Measurements from ENCODE around the gene ZNF787. TPM values are rescaled to one million over a fixed set of nuclear protein-coding genes. Genes with fewer than 3 reads are reported as not detected.
A peak's percentile ranks its signal among the peaks of the same experiment; 100 is the strongest.
"Not testable (repeated sequence)": the region's sequence is repeated elsewhere in the genome, so short reads cannot be mapped to it uniquely, and the experiment has no call there.

The ZNF787 gene
- total RNA-seq, 1 donor from 2014 or later: 35.3 TPM

DNA sequence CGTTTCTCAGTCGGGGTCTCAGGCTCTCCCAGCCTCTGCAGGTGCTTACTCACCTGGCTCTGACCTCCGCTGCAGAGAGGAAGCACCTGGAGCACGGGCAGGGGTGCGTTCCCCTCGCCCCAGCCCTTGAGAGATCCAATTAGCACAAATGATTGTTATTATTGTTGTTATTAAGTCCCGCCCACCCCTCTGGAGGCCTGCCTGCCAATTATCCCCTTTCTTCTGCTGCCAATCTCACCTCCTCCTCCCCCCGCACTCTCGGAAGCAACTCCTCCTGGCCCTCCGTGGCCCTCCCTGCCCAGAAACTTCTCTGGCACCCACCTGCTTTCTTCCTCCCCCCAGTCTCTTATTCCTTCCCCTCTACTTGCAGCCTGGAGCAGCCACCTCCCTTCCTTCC lies 8.8 kb downstream of the ZNF787 start:
- ATAC-seq (no peak), DNase-seq (ENCODE audit: missing footprints) (no peak)
- intact Hi-C loops (cut with DNase I): no loop called here

DNA sequence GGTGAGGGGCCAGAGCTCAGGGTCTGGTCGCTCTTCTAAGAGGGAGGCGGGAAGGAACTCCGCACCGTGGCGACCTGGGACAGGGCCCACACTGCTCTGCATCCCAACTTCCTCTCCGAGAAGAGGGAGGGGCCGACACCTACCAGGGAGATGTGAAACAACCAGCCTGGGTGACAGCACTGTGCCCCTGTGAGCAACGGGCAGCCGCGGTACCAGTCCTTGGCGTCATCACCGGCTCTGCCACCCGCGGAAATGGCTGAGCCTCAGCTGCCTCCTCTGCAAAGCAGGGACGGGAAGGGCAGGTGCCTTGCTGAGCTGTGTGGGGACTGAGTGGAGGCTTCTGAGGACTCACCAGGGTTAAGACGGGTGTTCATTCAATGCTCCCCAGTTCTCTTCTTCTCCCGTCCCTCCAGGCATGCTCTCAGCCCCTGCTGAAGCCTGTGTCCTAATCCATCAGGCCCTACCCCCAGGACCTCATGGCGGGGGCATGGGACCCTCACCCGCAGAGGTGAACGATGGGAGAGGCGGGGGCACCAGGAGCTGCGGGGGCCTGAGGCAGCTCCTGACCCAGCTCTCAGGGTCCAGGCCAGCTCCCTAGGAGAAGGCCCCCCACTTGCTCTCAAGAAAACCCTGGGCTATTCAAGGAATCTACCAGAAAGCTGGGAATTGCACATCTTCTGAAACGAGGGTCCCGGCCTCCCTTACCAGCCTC lies 9.3 kb downstream of the ZNF787 start:
- peak; percentile 88 for DNase-seq (ENCODE audit: missing footprints)
- peak; percentile 61 for ATAC-seq
- intact Hi-C loops (cut with DNase I): loop anchor here (1.0 kb wide), 1 partner anchor 9 kb away; no protein-coding TSS in a partner anchor

GRCh38 chr19:56110515-56111448 lies 10.3 kb downstream of the ZNF787 start:
- DNase-seq (ENCODE audit: missing footprints) (peak; percentile 76), ATAC-seq (peak; percentile 81)
- intact Hi-C loops (cut with DNase I): loop anchor here (1.0 kb wide), 1 partner anchor 10 kb away; no protein-coding TSS in a partner anchor

DNA sequence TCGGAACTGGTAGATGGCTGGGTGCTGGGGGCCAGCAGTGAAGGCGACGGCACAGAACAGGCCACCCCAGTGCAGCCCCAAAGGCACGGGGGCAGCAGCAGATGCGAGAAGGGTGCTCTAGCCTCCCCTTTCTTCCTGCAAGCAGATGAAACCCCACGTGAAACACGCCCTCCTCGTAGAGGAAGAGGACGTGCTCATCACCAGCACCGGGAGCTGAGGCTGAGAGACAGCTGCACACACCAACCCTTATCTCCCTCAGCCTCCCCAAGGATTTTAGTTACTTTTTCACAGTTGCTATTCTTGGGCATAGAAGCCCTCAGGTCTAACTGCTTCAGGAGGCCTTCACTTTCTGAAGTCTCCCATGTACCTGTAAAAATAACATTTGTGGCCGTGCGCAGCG lies 11.9 kb downstream of the ZNF787 start:
- ATAC-seq (no peak), DNase-seq (ENCODE audit: missing footprints) (no peak)
- intact Hi-C loops (cut with DNase I): no loop called here

DNA sequence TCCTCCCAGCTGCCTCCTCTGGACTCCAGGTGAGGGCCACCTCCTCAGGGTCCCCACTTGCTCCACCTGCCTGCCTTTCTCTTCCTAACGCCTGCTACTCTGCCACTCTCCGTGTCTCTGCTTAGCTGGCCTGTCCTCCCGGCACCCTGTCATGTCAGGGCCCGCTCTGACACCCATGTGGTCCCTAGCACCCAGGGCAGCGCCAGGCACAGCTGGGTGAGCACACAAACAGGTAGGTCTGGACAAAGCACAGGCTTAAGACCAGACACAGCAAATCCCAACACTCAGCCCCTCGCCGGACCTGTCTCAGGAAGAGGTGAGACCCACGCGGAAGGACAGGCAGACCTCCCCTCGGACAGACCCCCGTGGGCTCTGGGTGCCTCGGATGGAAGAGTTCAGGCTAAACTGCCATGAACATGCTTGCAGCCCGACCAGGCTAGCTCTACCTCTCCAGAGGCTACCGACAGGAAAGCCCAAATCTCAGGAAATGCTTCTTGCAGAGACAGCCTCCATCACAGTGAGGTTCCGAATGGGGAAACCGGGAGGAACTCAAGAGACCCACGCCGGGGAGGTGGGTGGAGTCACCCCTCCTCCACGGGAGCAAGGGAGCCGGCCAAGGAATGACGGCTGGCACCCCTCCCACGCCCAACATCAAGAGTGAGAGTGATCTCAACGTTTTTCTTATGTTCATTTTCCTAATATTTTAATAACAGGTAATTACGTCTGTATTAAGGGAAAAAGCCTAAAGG lies 12.5 kb downstream of the ZNF787 start:
- intact Hi-C loops (cut with DNase I): loop anchor here (1.0 kb wide), 1 partner anchor 13 kb away; the partner anchor contains the start of gene ZNF787
- ATAC-seq (peak; percentile 33), DNase-seq (ENCODE audit: missing footprints) (peak; percentile 78)

GRCh38 chr19:56107626-56108351 lies 13.3 kb downstream of the ZNF787 start:
- DNase-seq (ENCODE audit: missing footprints) (no peak), ATAC-seq (no peak)
- intact Hi-C loops (cut with DNase I): loop anchor here (1.0 kb wide), 1 partner anchor 14 kb away; the partner anchor contains the start of gene ZNF787

GRCh38 chr19:56106993-56107392 lies 14.1 kb downstream of the ZNF787 start:
- DNase-seq (ENCODE audit: missing footprints) (no peak), ATAC-seq (no peak)
- intact Hi-C loops (cut with DNase I): no loop called here

GRCh38 chr19:56106397-56106849 lies 14.7 kb downstream of the ZNF787 start:
- intact Hi-C loops (cut with DNase I): no loop called here
- DNase-seq (ENCODE audit: missing footprints) (no peak), ATAC-seq (no peak)

- intact Hi-C loops (cut with DNase I): loop anchor here (2.0 kb wide), 1 partner anchor 15 kb away; the partner anchor contains the start of gene ZNF787
- not testable (repeated sequence) for DNase-seq (ENCODE audit: missing footprints); ATAC-seq
Observed at GRCh38 chr19:56105831-56106396, 15.2 kb downstream of the ZNF787 start.

- DNase-seq (ENCODE audit: missing footprints) (peak; percentile 88), ATAC-seq (peak; percentile 77)
- intact Hi-C loops (cut with DNase I): loop anchor here (2.0 kb wide), 1 partner anchor 16 kb away; the partner anchor contains the start of gene ZNF787
Observed at GRCh38 chr19:56105090-56105701, 15.9 kb downstream of the ZNF787 start.

GRCh38 chr19:56104423-56104822 lies 16.7 kb downstream of the ZNF787 start:
- ATAC-seq (no peak), DNase-seq (ENCODE audit: missing footprints) (no peak)
- intact Hi-C loops (cut with DNase I): loop anchor here (2.0 kb wide), 1 partner anchor 16 kb away; the partner anchor contains the start of gene ZNF787

DNA sequence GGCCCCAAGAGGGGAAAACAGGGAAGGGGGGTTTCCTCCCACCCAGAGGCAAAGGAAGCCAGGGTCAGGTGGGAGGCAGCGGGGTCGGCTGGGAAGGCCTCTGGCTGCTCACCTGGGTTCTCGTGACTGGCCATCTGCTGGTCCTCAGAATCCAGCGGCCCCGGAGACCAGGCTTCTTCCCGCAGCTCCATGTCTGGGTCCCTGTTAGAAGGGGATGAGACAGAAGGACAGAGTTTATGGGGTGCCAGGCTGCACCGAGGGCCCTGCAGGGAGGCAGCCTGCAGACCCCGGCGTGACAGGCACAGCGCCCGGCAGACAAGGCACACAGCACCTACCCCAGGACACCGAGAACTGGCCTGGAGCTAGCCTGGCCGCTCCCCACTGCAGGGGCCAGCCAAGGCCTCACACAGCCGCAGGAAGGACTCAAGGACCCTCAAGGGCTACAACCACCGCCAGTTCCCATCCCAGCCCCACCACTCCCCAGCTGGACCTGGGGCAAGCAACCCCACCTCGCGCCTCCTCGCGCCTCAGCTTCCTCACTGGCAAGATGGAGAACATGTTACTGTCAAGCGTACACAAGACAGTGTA lies 18.0 kb downstream of the ZNF787 start:
- ATAC-seq: no peak
- intact Hi-C loops (cut with DNase I): no loop called here

DNA sequence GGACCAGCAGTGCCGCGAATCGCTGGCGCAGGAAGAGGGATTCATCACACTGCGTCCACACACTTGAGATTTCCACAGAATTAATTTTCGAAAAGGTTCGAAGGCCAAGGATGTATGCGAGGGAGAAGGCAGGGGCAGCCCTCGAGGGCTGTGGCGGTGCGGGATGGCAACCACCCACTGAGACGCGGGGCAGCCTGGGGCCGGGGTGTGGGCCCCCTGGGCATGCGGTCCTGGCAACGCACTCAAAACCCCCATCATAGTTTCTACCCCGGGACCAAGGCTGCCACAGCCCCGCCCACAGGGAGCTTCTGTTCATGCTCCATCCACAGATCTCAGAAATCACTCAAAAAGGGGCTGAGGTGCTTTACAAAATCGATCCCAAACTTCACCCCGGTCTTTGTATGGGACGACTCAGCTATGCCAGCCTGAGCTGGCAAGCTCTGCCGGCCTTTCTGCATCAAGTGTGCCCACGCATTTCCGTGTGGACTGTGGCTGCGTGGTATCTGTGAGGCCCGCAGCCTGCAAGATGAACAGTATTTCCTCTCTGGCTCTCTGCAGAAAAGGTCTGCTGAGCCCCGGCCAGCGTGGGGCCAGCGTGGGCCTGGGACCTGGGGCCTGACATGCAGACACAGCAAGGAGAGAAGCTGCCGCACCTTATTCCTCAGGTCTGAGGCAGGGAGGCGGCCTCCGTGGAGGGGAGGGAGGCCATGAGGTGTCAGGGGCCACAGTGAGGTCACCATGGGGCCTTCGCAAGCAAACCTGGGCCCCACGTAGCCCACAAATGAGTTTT lies 19.2 kb downstream of the ZNF787 start:
- intact Hi-C loops (cut with DNase I): no loop called here
- DNase-seq (ENCODE audit: missing footprints): no peak
- no peak for ATAC-seq

More for the DNA sequence above, 18.0 kb downstream of the ZNF787 start:
- no peak for DNase-seq (ENCODE audit: missing footprints)

- DNase-seq (ENCODE audit: missing footprints): no peak
- intact Hi-C loops (cut with DNase I): no loop called here
- no peak for ATAC-seq
Observed at GRCh38 chr19:56101095-56101494, 20.0 kb downstream of the ZNF787 start.

- intact Hi-C loops (cut with DNase I): no loop called here
- no peak for ATAC-seq
- peak; percentile 61 for DNase-seq (ENCODE audit: missing footprints)
Observed at GRCh38 chr19:56099638-56100539, 21.2 kb downstream of the ZNF787 start.

Data from Right ventricle myocardium inferior (tissue), 1 donor.